ENCODE measurements around the gene SERPINE1.
"Not testable (repeated sequence)": the region's sequence is repeated elsewhere in the genome, so short reads cannot be mapped to it uniquely, and the experiment has no call there.

Gene SERPINE1

DNA sequence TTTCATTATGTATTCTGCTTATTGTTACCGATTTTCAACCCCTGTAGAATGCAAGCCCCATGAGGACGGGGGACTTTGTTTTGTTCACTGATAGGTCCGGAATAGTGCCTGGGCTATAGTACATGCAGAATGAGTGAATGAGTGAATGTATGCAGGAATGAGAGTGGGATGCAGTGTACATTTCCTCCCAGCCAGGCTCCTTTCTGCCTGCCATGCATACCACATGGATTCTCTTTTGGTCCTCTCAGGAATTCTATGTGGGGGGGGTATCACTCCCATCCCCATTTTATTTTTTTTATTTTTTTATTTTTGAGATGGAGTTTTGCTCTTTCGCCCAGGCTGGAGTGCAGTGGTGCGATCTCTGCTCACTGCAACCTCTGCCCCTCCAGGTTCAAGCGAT is 24.9 kb upstream of the SERPINE1 start:
- no peak for DNase-seq

DNA sequence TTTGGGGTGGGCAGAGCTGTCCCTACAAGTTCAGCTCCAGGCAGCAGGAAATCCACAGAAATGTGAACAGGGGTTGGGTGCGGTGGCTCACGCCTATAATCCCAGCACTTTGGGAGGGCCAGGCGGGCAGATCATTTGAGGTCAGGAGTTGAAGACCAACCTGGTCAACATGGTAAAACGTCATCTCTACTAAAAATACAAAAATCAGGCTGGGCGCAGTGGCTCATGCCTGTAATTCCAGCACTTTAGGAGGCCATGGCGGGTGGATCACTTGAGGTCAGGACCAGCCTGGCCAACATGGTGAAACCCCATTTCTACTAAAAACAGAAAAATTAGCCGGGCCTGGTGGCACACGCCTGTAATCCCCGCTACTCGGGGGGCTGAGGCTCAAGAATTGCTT is 23.2 kb upstream of the SERPINE1 start:
- not testable (repeated sequence) for DNase-seq

DNA sequence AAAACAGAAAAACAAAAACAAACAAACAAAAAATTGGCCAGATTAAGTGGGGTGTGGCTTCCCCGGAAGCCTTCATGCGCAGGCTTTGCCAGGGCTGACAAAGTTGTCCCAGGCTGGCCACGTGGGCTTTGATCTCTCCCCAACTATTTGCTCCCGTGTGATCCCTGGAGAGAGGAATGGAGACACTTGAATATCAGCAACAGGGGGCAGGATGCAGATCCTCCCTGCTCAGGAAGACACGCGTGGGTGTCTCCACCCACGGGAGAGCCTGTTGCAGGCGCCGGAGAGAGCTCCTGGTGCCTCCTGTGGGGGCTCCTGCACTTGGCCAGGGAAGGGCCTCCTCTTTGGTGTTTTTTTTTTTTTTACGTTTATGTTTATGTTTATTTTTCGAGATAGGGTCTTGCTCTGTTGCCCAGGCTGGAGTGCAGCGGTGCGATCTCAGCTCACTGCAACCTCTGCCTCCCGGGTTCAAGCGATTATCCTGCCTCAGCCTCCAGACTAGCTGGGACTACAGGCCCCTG is 22.7 kb upstream of the SERPINE1 start:
- no peak for DNase-seq

DNA sequence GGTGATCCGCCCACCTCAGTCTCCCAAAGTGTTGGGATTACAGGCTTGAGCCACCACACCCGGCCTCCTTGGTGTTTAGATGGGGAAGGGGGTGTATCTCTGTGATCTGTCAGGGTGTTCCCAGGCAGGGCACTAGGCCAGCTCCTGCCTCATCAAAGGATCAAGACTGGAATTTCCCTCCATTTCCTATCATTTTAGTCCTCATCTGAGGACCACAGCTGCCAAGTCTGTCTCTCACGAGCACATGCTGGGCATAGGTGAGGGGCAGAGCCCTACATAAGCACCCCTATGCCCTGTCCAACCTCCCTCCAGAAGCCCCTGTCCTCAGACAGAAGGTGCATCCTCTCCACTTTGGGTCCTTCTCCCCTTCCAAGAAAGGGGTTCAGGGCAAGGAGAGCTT is 22.1 kb upstream of the SERPINE1 start:
- DNase-seq: no peak

DNA sequence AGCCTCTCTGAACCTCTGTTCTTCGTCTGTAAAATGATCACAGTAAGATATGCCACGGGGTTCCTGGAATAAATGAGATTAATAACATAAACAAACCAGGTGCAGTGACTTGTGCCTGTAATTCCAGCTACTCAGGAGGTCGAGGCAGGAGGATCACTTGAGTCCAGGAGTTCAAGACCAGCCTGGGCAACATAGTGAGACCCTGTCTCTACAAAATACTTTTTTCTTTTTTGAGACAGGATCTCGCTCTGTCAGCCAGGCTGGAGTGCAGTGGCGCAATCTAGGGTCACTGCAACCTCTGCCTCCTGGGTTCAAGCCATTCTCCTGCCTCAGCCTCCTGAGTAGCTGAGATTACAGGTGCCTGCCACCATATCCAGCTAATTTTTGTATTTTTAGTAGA is 21.7 kb upstream of the SERPINE1 start:
- DNase-seq: not testable (repeated sequence)

DNA sequence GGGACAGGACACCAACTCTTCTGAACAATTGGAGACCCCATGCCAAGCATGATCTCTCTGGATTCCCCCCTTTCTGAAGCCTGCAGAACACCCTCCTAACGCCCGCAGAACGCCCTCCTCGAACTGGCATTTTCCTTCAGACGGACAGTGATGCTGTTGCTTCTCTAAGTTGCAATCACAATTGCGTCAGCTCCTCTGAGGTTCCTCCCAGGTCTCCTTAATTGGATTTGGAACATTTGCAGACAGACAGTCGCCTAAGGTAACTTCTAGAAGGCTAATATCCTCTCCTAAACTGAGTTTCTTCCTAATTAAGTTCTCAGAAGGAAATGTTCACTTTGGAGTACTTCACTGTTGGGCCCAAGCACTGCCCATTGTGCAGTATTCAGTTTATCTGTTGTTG is 20.5 kb upstream of the SERPINE1 start:
- DNase-seq: no peak

DNA sequence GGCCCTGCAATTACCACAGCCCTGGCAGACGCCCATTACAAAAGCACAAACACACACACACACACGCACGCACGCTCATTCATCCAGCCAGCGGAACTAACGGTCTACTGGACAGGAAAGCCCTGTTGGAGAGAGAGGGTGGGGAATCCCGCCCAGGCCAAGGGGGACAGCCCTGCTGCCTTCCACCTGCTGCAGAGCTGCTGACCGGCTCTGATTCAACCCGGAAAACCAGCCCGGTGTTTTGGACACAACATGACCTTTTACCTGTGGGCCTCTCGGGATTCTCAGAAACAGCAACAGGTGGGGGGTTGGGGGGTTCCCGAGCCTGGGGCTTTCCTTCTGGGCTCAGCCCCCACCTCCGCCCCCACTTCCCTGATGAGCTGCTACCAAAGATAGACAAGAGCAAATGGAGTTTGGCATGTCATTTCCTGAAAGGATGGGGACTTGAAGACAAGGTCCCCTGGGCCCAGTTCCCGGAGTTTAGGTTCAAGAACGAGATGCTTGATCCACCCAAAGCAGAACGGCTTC is 18.5 kb upstream of the SERPINE1 start:
- peak; percentile 60 for DNase-seq

DNA sequence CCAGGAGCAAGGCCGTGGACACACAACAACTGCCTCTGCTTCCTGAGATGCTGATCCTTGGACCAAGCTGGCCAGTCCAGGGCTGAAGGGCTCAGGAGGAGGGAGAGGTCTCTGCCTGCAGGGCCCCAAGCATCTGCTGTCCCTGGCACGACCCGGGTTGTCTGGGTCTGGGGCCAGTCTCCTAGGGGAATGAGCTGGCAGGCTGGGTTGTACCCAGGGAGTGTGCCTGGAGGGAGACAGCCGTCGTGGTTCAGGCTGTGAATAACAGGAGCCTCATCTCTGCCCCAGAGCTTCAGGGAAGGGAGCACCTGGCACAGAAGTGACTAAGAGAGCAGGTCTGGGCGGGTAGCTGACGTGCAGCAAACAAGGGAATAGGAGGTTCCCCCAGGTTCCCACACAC is 17.9 kb upstream of the SERPINE1 start:
- DNase-seq: no peak

DNA sequence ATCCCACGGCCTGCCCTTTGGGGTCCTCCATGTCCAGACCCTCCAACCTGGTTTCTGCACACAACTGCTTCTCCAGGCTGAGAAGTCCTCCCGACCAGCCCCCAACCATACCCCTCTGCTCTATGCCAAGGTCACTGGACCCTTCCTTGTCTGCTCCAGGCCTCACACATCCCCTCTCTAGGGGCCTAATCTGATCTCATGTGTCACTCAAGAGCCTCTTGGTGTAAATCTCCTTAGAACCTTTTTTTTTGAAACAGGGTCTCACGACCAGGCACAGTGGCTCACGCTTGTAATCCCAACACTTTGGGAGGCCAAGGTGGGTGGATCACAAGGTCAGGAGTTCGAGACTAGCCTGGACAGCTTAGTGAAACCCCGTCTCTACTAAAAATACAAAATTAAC is 17.5 kb upstream of the SERPINE1 start:
- DNase-seq: no peak

DNA sequence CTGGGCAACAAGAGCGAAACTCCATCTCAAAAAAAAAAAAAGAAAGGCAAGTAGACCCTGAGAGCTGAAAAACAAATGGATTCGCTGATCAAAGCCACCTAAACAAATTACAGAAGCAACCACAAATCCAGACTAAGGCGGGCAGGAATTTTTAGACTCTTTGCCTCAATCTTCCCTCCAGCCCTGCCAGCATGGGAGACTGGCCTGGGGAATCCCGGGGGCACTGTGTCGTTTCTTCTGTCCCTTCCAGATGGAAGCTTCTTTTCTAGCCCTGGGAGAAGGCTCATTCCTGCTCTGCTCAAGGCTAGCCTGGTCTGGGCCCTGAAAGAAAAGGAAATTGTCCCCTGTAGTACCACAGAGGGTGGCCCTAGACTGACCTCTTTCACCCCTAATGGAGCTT is 15.6 kb upstream of the SERPINE1 start:
- DNase-seq: no peak

DNA sequence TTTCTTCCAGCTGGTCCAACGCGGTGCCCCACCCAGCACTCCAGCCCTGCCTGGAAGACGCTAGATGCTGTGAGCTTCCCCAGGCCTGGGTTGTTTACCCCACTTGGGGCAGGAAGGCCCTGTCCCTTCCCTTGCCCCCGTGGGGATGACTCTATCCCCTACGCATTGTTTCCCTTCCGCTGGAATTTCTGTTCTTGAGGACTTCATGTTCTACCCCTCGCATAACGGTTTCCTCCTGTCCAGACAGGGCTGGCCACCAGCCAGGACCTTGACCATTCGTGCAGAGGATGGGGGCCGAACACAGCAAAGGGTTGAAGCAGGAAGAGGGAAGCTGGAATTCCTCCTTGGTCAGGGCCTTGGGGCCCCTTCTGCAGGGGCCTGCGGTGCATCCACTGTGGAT is 14.7 kb upstream of the SERPINE1 start:
- DNase-seq: no peak

DNA sequence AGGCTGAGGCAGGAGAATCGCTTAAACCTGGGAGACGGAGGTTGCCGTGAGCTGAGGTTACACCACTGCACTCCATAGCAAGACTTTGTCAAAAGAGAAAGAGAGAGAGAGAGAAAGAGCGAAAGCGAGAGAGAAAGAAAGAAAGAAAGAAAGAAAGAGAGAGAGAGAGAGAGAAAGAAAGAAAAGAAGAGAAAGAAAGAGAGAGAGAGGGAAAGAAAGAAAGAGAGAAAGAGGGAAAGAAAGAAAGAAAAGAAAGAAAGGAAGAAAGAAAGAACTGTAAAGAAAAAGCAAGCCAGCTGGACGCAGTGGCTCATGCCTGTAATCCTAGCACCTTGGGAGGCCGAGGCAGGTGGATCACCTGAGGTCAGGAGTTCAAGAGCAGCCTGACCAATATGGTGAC is 13.8 kb upstream of the SERPINE1 start:
- DNase-seq: not testable (repeated sequence)

DNA sequence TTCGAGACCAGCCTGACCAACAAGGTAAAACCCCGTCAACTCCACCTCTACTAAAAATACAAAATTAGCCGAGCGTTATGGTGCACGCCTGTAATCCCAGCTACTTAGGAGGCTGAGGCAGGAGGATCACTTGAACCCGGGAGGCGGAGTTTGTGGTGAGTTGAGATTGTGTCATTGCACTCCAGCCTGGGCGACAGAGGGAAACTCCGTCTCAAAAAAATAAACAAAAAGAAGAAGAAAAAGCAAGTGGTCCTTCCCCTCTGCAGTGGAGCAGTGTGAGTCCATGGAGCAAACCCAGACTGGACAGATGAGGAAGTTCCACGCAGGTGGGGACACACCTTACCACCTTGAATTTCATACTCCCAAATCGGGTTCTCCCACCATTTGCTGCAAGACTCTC is 13.1 kb upstream of the SERPINE1 start:
- DNase-seq: no peak

DNA sequence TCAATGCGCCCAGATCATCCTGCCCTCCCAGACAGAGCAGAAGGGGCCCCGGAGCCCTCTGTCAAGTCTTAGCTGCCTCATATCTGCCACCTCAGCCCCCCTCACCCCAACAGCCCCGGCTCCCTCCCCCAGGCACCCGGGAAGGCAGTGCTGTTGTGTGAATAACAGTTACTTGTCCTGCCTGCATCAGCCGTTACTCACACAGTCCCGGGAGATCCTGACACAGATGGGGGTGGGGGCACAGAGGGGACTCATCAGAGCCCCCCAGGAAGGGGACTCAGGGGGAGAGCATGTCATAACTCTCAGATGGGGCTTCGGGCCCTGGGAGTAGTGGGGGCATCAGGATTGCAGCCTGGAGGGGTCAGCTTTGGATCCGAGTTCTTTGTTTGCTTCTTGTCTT is 12.4 kb upstream of the SERPINE1 start:
- DNase-seq: no peak

DNA sequence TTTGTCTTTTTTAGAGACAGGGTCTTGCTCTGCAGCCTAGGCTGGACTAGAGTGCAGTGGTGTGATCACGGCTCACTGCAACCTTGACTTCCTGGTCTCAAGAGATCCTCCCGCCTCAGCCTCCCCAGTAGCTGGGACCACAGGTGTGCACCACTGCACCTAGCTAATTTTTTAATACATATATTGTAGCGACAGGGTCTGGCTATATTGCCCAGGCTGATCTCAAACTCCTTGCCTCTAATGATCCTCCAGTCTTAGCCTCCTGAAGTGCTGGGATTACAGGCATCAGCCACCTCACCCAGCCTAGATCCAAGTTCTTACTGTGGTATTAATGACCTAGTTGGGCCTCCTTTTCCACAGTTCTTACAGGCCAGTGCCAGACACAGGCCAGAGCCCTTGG is 11.7 kb upstream of the SERPINE1 start:
- DNase-seq: no peak

DNA sequence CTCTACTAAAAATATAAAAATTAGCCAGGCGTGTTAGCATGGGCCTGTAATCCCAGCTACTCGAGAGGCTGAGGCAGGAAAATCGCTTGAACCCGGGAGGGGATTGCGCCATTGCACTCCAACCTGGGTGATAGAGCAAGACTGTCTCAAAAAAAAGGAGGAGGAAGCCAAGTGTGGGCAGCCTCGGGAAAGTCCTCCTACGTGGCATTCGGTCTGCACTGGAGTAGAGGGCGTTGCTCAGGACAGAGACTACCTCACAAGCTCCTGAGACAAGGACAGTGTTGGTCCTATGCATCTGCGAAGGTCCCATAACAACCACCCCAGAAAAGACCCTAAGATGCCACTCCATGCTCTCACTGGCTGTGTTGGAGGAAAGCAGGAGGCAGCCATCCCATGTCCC is 10.0 kb upstream of the SERPINE1 start:
- DNase-seq: no peak

DNA sequence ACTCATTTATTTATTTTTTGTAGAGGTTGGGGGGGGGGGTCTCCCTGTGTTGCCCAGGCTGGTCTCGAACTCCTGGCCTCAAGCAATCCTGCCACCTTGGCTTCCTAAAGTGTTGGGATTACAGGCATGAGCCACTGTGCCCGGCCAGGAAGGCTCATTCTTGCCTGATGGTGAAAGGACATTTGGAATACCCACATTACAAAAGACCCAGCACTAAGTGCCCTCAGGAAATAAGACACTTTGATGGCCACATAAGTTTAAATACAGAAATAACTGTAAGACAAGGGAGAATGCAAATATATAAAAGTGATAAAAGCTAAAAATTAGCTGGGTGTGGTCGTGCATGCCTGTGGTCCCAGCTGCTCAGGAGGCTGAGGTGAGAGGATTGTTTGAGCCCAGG is 8.0 kb upstream of the SERPINE1 start:
- DNase-seq: no peak

DNA sequence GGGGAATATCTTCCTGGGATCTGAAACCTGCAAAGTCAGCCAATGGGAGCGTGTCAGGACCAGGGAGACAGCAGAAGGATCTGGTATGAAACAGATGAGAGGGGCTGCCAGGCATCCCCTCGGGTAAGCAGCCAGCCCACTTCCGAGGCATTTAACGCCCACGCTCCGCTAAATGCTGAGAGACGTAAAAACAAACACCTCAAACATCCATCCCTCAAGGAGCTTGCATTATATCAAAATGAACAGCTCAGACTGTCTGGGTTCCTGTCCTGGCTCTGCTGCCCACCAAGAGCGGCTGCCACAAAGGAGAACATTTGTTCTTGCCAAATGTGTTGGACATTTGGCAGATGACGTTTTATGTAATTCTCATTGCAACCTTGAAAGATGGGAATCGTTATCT is 7.0 kb upstream of the SERPINE1 start:
- no peak for DNase-seq

DNA sequence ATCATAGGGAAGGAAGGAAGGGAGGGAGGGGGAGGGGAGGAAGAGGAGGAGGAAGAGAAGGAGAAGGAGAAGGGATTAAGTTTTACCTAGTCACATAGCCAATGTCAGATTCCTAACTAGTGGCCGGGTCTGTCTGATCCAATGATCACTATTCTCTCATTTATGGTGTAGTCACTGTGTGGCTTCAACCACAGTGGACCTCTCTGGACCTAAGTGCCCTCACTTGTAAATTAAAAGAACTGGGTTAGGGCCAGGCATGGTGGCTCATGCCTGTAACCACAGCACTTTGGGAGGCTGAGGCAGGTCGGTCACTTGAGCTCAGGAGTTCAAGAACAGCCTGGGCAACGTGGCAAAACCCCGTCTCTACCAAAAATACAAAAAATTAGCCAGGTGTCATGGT is 6.6 kb upstream of the SERPINE1 start:
- no peak for DNase-seq

DNA sequence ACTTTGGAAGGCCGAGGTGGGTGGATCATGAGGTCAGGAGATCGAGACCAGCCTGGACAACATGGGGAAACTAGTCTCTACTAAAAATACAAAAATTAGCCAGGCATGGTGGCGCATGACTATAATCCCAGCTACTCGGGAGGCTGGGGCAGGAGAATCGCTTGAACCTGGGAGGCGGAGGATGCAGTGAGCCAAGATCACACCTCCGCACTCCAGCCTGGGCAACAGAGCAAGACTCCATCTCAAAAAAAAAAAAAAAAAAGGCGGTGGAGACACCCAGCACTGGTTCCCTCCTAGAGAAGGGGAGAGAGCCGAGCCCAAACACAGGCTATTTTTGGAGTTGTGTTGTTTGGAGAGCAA is 5.3 kb upstream of the SERPINE1 start:
- not testable (repeated sequence) for DNase-seq

DNA sequence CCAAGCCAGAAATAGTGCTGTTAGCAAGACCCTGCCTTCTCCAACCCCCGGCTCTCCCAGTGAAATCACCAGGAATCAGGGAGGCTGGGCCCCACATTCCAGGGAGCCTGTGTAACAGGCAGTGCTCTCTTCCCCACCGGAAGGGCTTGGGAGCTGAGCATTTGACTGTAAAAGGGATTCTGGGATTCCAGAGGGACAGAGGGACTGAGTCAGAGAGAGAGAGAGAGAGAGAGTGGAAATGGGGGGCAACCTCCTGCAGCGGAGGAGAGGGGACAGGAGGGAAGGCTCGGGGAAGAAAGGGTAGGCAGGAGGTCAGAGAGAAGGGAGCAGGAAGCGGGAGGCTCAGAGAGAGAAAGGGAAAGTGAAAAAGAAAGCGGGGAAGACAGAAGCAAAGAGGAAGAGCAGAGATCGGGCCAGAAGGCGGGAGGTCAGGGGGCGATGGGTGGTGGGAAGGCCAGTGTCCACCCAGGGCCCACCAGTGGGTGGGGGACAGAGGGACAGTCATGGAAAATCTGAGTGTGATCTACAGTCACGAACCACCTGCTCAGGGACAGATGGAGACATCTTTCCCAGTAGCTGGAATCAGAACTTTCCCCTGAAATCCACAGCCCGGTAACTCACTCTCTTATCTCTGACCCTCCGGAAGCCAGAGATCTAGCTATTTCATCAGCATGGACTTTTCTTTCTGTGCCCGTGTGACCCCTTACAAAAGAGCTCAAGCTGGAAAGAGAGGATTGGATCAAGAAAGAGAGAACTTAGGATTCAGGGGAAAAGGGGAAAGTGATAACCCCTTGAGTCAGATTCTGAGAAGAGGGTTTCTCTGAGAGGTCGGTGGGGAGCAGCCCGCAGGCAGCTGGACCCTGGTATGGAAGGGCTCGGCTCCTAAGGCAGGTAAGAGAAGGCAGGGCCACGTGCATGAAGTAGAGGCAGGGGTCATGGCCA is 4.6 kb upstream of the SERPINE1 start:
- DNase-seq: peak; percentile 85

DNA sequence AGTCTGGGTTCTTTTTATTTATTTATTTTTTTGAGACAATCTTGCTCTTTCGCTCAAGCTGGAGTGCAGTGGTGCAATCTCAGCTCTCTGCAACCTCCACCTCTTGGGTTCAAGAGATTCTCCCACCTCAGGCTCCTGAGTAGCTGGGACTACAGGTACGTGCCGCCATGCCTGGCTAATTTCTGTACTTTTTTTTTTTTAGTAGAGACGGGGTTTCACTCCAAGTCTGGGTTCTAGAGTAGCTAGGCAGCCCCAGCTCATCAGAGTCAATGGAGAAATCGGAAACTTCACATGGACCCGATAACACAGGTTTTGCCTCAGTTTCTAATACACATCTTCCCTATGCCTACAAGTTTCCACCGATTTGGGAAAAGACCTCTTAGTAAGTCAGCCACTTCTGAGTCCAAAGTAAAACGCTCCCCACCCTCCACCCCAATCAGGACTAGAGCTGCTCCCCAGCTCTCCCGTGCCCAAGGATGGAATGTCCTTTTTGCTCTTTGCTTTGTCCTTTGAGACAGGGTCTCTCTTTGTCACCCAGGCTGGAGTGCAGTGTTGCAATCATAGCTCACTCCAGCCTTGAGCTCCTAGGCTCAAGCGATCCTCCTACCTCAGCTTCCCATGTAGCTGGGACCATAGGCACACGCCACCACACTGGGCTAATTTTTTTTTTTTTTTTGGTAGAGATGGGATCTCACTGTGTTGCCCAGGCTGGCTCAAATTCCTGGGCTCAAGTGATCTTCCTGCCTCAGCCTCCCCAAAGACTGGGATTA is 3.8 kb upstream of the SERPINE1 start:
- no peak for DNase-seq

DNA sequence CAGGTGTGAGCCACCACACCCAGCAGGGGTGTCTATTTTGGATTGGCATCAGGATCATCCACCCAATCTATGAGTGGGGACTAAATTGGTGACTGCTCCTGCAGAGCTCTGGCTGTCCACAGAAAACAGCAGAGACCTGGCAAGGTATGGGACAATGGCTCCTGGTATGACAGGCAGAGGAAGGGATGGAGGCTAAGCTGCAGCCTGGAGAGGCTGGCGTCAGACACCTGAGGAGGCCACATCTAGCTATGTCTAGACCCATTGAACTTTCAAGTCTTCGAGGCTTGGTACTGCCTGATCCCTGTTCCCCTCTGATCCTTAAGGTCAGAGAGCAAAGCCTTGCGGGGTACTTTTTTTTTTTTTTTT is 3.2 kb upstream of the SERPINE1 start:
- DNase-seq: no peak

Measured in eye (tissue), 1 donor.